Endothelial cell of umbilical vein (primary cell): ENCODE results near the gene TCP11L2. TPM values are rescaled to one million over a fixed set of nuclear protein-coding genes. Genes with fewer than 3 reads are reported as not detected.

Experiments
- BruUV-seq: library from RNA; stranded (reverse); fragments of 400-500 nt; replicated peaks from 2 replicates; lab custom pipeline; 2021; lab: Mats Ljungman, UMichigan
- CTCF ChIA-PET: fragments of 300-600, 350-600 bp; sonication (Branson Sonifier 250); formaldehyde crosslinking; loops from one replicate; lab custom pipeline; 2021; ENCODE audit warnings: antibody characterized with exemption, inconsistent platforms; lab: Charles Lee
- POLR2A ChIA-PET: fragments of 300-600, 350-600 bp; sonication (Branson Sonifier 250); formaldehyde crosslinking; loops from one replicate; lab custom pipeline; 2021; ENCODE audit warnings: antibody characterized with exemption, inconsistent platforms; lab: Charles Lee
- DNase-seq: peaks from one replicate; pipeline ENCODE4 v3.0.0-alpha.2; 2011; ENCODE audit warnings: low read depth, low spot score
- FAIRE-seq: peaks from 2 replicates; lab custom pipeline; 2011; peaks lifted over from hg19 to GRCh38; lab: Jason Lieb, UNC
- H2AFZ ChIP-seq: 2 replicates; pipeline ENCODE4 v1.6.0; 2012; ENCODE audit warnings: low read depth, low read length, control low read depth, inconsistent platforms
- H3K27ac ChIP-seq: 2 replicates; pipeline ENCODE4 v1.5.1; 2011; ENCODE audit warnings: low read depth, mild to moderate bottlenecking, control low read depth, low read length, moderate library complexity; ENCODE audit not compliant: insufficient read depth
- H3K27me3 ChIP-seq, 2 experiments: 2 replicates each; pipeline versions ENCODE4 v1.6.0 to v1.6.1; 2011; ENCODE audit warnings: low read length in 2 of 2, mixed read lengths in 1 of 2; ENCODE audit not compliant: control insufficient read depth in 2 of 2, insufficient read depth in 2 of 2
- H3K36me3 ChIP-seq, 2 experiments: 2 replicates in 1 of 2; 3 replicates in 1 of 2; pipeline ENCODE4 v1.5.1; 2011; ENCODE audit warnings: low read length in 2 of 2, mild to moderate bottlenecking in 1 of 2, moderate library complexity in 1 of 2; ENCODE audit not compliant: control insufficient read depth in 2 of 2, insufficient read depth in 2 of 2; ENCODE audit errors: extremely low read depth in 1 of 2
- H3K4me1 ChIP-seq: 3 replicates; pipeline ENCODE4 v1.5.1; 2011; ENCODE audit warnings: mild to moderate bottlenecking, low read length; ENCODE audit not compliant: control insufficient read depth, insufficient read depth; ENCODE audit errors: extremely low read depth
- H3K4me2 ChIP-seq: 2 replicates; pipeline ENCODE4 v1.6.1; 2011; ENCODE audit warnings: low read length, control low read depth, mixed read lengths; ENCODE audit not compliant: insufficient read depth
- H3K4me3 ChIP-seq, 3 experiments: fragments of 200-600 bp in 1 of 3; sonication (generic), shearing (Covaris generic) in 1 of 3; replicated peaks in 1 of 3; 2 replicates each; pipeline ENCODE4 v1.5.1; 2011 to 2016; ENCODE audit warnings: control low read depth in 3 of 3, low read length in 3 of 3, mild to moderate bottlenecking in 2 of 3, inconsistent platforms in 1 of 3, low read depth in 1 of 3, moderate library complexity in 1 of 3; ENCODE audit not compliant: insufficient read depth in 1 of 3
- H3K79me2 ChIP-seq: 2 replicates; pipeline ENCODE4 v1.6.0; 2012; ENCODE audit warnings: low read length, inconsistent platforms; ENCODE audit not compliant: control insufficient read depth, insufficient read depth
- H3K9ac ChIP-seq: replicated peaks from 2 replicates; pipeline ENCODE3; 2011; ENCODE audit warnings: low read length, control low read depth; ENCODE audit not compliant: insufficient read depth; ENCODE audit errors: extremely low read depth
- H3K9me1 ChIP-seq: replicated peaks from 3 replicates; pipeline ENCODE4 v1.6.0; 2011; ENCODE audit warnings: mild to moderate bottlenecking, low read length; ENCODE audit not compliant: control insufficient read depth, insufficient read depth; ENCODE audit errors: extremely low read depth
- H3K9me3 ChIP-seq: replicated peaks from 2 replicates; pipeline ENCODE4 v1.5.1; 2012; ENCODE audit warnings: low read length, inconsistent platforms; ENCODE audit not compliant: control insufficient read depth, insufficient read depth
- H4K20me1 ChIP-seq: replicated peaks from 2 replicates; pipeline ENCODE3; 2011; ENCODE audit warnings: mild to moderate bottlenecking, low read length; ENCODE audit not compliant: control insufficient read depth, insufficient read depth; ENCODE audit errors: extremely low read depth
- EZH2 ChIP-seq: IDR thresholded peaks from 2 replicates; pipeline ENCODE4 v1.6.1; 2012; ENCODE audit warnings: borderline replicate concordance, low read depth, mild to moderate bottlenecking, moderate library complexity, low read length, inconsistent platforms; ENCODE audit not compliant: severe bottlenecking
- FOS ChIP-seq: IDR thresholded peaks from 2 replicates; pipeline ENCODE4 v1.6.1; 2011; ENCODE audit warnings: mild to moderate bottlenecking, low read length, moderate library complexity, borderline replicate concordance; ENCODE audit not compliant: insufficient read depth
- GATA2 ChIP-seq: IDR thresholded peaks from 2 replicates; pipeline ENCODE4 v1.7.0; 2011; ENCODE audit warnings: low read depth, mild to moderate bottlenecking, moderate library complexity, mixed read lengths, low read length; ENCODE audit not compliant: insufficient read length, insufficient read depth
- JUN ChIP-seq: IDR thresholded peaks from 2 replicates; pipeline ENCODE4 v1.6.1; 2011; ENCODE audit warnings: borderline replicate concordance, low read depth; ENCODE audit not compliant: insufficient read length, insufficient read depth
- MYC ChIP-seq: IDR thresholded peaks from one replicate; pipeline ENCODE4 v1.6.1; 2011; ENCODE audit warnings: mild to moderate bottlenecking, low read depth, low read length
- POLR2A ChIP-seq: IDR thresholded peaks from 2 replicates; pipeline ENCODE4 v1.6.1; 2012; ENCODE audit warnings: low read depth, mild to moderate bottlenecking, control low read depth, low read length
- POLR2AphosphoS5 ChIP-seq: IDR thresholded peaks from 2 replicates; pipeline ENCODE4 v1.6.1; 2012; ENCODE audit warnings: low read depth, mild to moderate bottlenecking, control low read depth, low read length, moderate library complexity; ENCODE audit not compliant: insufficient read depth
- dilution Hi-C: fragments of 300-500 bp; cut with MboI; formaldehyde crosslinking; loops from one replicate; pipeline ENCODE4 v1.15.0; 2019; ENCODE audit warnings: low sequenced_read_pairs; ENCODE audit not compliant: extremely low pct_ligation_motif_present
- intact Hi-C: fragments of 100-400 bp; cut with micrococcal nuclease; formaldehyde crosslinking; loops from one replicate; pipeline ENCODE4 v1.10.0; 2022
- polyA plus RNA-seq, 4 experiments: library from polyadenylated mRNA; depleted of rRNA in 3 of 4; stranded (reverse) in 3 of 4; unstranded in 1 of 4; fragments of >200 nt; gene quantifications; 2 replicates each; pipeline versions ENCODE4 v1.2.1 to v1.2.3, GENCODE V29; 2011 to 2012; ENCODE audit warnings: missing spikeins in 1 of 4
- total RNA-seq: library from RNA; stranded (reverse); gene quantifications from 2 replicates; pipeline ENCODE4 v1.2.3, GENCODE V29; 2021
- TF ChIP-seq, protein P1 (sequence below), 2 donors: IDR thresholded peaks; 1 replicate in 1 of 2; 2 replicates in 1 of 2; pipeline ENCODE4 v1.5.1; 2011; ENCODE audit warnings: low read length in 2 of 2, mild to moderate bottlenecking in 2 of 2, moderate library complexity in 2 of 2, control low read depth in 1 of 2, inconsistent platforms in 1 of 2, low read depth in 1 of 2; ENCODE audit not compliant: insufficient read depth in 1 of 2; ENCODE audit errors: extremely low read depth in 1 of 2
- TF ChIP-seq, protein P2 (sequence below): IDR thresholded peaks from 2 replicates; pipeline ENCODE4 v1.6.1; 2011; ENCODE audit not compliant: insufficient read depth, insufficient read length

TCP11L2 gene
- total and polyA plus RNA-seq, 2 donors (not counting 3 experiments of a cell fraction or from before 2014, with no cell fraction given): 6.0 to 18.7 TPM

DNA sequence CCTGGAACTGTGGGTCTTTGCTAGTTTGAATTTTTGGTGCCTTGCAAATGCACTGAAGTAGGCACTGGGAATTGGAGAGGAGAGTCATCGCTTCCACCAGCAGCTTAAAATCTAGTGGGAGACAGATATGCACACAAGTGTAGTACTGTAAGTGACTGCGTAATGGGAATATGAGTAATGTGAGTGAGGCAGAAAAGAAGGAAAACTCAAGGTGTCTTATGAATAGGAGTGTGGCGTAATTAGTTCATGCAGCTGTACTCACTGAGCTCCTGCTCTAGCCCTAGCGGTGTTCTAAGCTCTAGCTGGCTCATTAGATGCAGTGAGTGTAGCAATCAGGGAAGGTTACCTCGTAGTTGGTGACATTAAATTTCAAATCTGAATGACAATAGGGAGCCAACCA, 2.8 kb downstream of the TCP11L2 start:
- no peaks in the 10 kb centered on the region for H3K36me3 ChIP-seq
- ChIA-PET CTCF (interaction anchor here (1.2 kb wide), 1 partner anchor 30 kb away, joined by 3 read pairs; no protein-coding TSS in a partner anchor), POLR2A (no interaction called here)
- no peak overlapping the region for H2AFZ ChIP-seq
- peaks cover 0 to 5% of the 10 kb centered on the region in 2 experiments for H3K27me3 ChIP-seq
- H3K27ac ChIP-seq: no peak overlapping the region
- BruUV-seq: no TSS peak
- H3K9me1 ChIP-seq: no peaks in the 10 kb centered on the region
- intact Hi-C loops: no loop called here
- H3K79me2 ChIP-seq: no peaks in the 10 kb centered on the region
- dilution Hi-C loops: no loop called here
- H3K9me3 ChIP-seq: no peaks in the 10 kb centered on the region
- H3K4me1 ChIP-seq: peaks cover 14% of the 10 kb centered on the region
- no peak overlapping the region for H3K4me2 ChIP-seq
- H4K20me1 ChIP-seq: no peaks in the 10 kb centered on the region
- FAIRE-seq: no peak
- no peak for DNase-seq
- TF ChIP-seq FOS (no peak), POLR2A (no peak), MYC (no peak), JUN (no peak), POLR2AphosphoS5 (no peak), EZH2 (no peak), GATA2 (no peak)
- TF ChIP-seq, protein P1, sequence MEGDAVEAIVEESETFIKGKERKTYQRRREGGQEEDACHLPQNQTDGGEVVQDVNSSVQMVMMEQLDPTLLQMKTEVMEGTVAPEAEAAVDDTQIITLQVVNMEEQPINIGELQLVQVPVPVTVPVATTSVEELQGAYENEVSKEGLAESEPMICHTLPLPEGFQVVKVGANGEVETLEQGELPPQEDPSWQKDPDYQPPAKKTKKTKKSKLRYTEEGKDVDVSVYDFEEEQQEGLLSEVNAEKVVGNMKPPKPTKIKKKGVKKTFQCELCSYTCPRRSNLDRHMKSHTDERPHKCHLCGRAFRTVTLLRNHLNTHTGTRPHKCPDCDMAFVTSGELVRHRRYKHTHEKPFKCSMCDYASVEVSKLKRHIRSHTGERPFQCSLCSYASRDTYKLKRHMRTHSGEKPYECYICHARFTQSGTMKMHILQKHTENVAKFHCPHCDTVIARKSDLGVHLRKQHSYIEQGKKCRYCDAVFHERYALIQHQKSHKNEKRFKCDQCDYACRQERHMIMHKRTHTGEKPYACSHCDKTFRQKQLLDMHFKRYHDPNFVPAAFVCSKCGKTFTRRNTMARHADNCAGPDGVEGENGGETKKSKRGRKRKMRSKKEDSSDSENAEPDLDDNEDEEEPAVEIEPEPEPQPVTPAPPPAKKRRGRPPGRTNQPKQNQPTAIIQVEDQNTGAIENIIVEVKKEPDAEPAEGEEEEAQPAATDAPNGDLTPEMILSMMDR (IDR thresholded peaks at IDR 0.05; ENCODE audit: extremely low read depth in 1 of 2, insufficient read depth in 1 of 2, low read depth in 1 of 2, low read length in 2 of 2): no peak
- TF ChIP-seq, protein P2, sequence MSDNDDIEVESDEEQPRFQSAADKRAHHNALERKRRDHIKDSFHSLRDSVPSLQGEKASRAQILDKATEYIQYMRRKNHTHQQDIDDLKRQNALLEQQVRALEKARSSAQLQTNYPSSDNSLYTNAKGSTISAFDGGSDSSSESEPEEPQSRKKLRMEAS: no peak
- H3K4me3 ChIP-seq: no peak overlapping the region
- H3K9ac ChIP-seq: no peak overlapping the region
